HEK293T (cell line): ENCODE results near the gene SHLD1.

Experiments used
- ELF4 ChIP-seq: fragments of 450-650 bp; IDR thresholded peaks from 2 replicates; pipeline ENCODE4 v1.6.1; 2017; ENCODE audit warnings: antibody characterized with exemption
- FOXK2 ChIP-seq: fragments of 450-650 bp; IDR thresholded peaks from 2 replicates; pipeline ENCODE4 v1.6.1; 2016; ENCODE audit warnings: mild to moderate bottlenecking
- FOXM1 ChIP-seq: fragments of 450-650 bp; IDR thresholded peaks from 2 replicates; pipeline ENCODE4 v1.6.1; 2017; ENCODE audit warnings: mild to moderate bottlenecking, borderline replicate concordance
- HDGF ChIP-seq: fragments of 450-650 bp; IDR thresholded peaks from 2 replicates; pipeline ENCODE4 v1.6.1; 2017; ENCODE audit warnings: antibody characterized with exemption, borderline replicate concordance
- NFRKB ChIP-seq: fragments of 450-650 bp; IDR thresholded peaks from 2 replicates; pipeline ENCODE4 v1.6.1; 2016; ENCODE audit warnings: mild to moderate bottlenecking, moderate library complexity
- SP1 ChIP-seq: fragments of 450-650 bp; IDR thresholded peaks from 2 replicates; pipeline ENCODE4 v1.6.1; 2017
- SUZ12 ChIP-seq: fragments of 450-650 bp; IDR thresholded peaks from 2 replicates; pipeline ENCODE4 v1.6.1; 2016; ENCODE audit warnings: mild to moderate bottlenecking
- TARDBP ChIP-seq: fragments of 450-650 bp; IDR thresholded peaks from 2 replicates; pipeline ENCODE4 v1.6.1; 2016
- ZNF384 ChIP-seq: fragments of 450-650 bp; IDR thresholded peaks from 2 replicates; pipeline ENCODE4 v1.6.1; 2016

- TF ChIP-seq FOXM1, result no peak
- no peak for TF ChIP-seq ZNF384
- no peak for TF ChIP-seq ELF4
- no peak for TF ChIP-seq SUZ12
- no peak for TF ChIP-seq SP1
- TF ChIP-seq NFRKB, result no peak
- TF ChIP-seq HDGF, result no peak
- no peak for TF ChIP-seq FOXK2
- TF ChIP-seq TARDBP, result no peak
Observed at GRCh38 chr20:5835321-5835821, 85.2 kb downstream of the SHLD1 start.
